Activated CD8-positive, alpha-beta T cell treated with anti-CD3 and anti-CD28 coated beads, Interleukin-2, amount 10 ng/mL, durations not matched to agents 7 days and 5 days (primary cell): ENCODE data around the gene ALDH1A1. TPM values are rescaled to one million over a fixed set of nuclear protein-coding genes. Genes with fewer than 3 reads are reported as not detected.

Source experiments
- ATAC-seq: fragments of 150-1000 bp; cut with Tn5 transposase; one replicate; pipeline ENCODE4 v1.10.0; 2021; ENCODE audit warnings: moderate library complexity
- CTCF ChIA-PET: fragments of 350-600 bp; sonication (Branson Sonifier 250); formaldehyde crosslinking; loops from one replicate; lab custom pipeline; 2021; ENCODE audit warnings: antibody characterized with exemption; lab: Charles Lee
- POLR2A ChIA-PET: fragments of 350-600 bp; sonication (Branson Sonifier 250); formaldehyde crosslinking; loops from one replicate; lab custom pipeline; 2021; ENCODE audit warnings: antibody characterized with exemption; lab: Charles Lee
- DNase-seq: peaks from one replicate; pipeline ENCODE4 v3.0.0-alpha.2; 2020
- H3K27ac Mint-ChIP-seq: one replicate; pipeline ENCODE4 v1.8.0; 2021; ENCODE audit warnings: mild to moderate bottlenecking, mixed read lengths
- H3K27me3 Mint-ChIP-seq: one replicate; pipeline ENCODE4 v1.8.0; 2021; ENCODE audit warnings: low read depth, mixed read lengths
- H3K36me3 Mint-ChIP-seq: one replicate; pipeline ENCODE4 v1.8.0; 2021; ENCODE audit warnings: low read depth, mixed read lengths
- H3K4me1 Mint-ChIP-seq: one replicate; pipeline ENCODE4 v1.8.0; 2021; ENCODE audit warnings: low read depth, mixed read lengths
- H3K4me3 Mint-ChIP-seq: one replicate; pipeline ENCODE4 v1.8.0; 2021; ENCODE audit warnings: mild to moderate bottlenecking, mixed read lengths
- H3K9me3 Mint-ChIP-seq: one replicate; pipeline ENCODE4 v1.8.0; 2022; ENCODE audit warnings: mixed read lengths; ENCODE audit not compliant: insufficient read depth
- total RNA-seq, 2 experiments: library from RNA; stranded (reverse); gene quantifications; one replicate each; pipeline ENCODE4 v1.2.3, GENCODE V29; 2021

Gene ALDH1A1
- total RNA-seq, 2 experiments from 2014 or later, result not detected

GRCh38 chr9:72984991-72985390 lies 32.1 kb upstream of the ALDH1A1 start:
- ATAC-seq (no peak), DNase-seq (no peak)
- Mint-ChIP-seq H3K27me3 (no peaks in the 10 kb centered on the region), H3K9me3 (no peaks in the 10 kb centered on the region), H3K27ac (no peak overlapping the region), H3K4me3 (no peak overlapping the region), H3K4me1 (no peaks in the 10 kb centered on the region), H3K36me3 (no peaks in the 10 kb centered on the region)
- ChIA-PET POLR2A (no interaction called here), CTCF (no interaction called here)

GRCh38 chr9:72984226-72984947 lies 31.5 kb upstream of the ALDH1A1 start:
- POLR2A ChIA-PET, result no interaction called here
- no peak overlapping the region for H3K4me3 Mint-ChIP-seq
- DNase-seq (no peak), ATAC-seq (no peak)
- no peaks in the 10 kb centered on the region for H3K4me1 Mint-ChIP-seq
- CTCF ChIA-PET, result no interaction called here
- no peaks in the 10 kb centered on the region for H3K36me3 Mint-ChIP-seq
- H3K27ac Mint-ChIP-seq, result no peak overlapping the region
- H3K9me3 Mint-ChIP-seq, result no peaks in the 10 kb centered on the region
- no peaks in the 10 kb centered on the region for H3K27me3 Mint-ChIP-seq

DNA sequence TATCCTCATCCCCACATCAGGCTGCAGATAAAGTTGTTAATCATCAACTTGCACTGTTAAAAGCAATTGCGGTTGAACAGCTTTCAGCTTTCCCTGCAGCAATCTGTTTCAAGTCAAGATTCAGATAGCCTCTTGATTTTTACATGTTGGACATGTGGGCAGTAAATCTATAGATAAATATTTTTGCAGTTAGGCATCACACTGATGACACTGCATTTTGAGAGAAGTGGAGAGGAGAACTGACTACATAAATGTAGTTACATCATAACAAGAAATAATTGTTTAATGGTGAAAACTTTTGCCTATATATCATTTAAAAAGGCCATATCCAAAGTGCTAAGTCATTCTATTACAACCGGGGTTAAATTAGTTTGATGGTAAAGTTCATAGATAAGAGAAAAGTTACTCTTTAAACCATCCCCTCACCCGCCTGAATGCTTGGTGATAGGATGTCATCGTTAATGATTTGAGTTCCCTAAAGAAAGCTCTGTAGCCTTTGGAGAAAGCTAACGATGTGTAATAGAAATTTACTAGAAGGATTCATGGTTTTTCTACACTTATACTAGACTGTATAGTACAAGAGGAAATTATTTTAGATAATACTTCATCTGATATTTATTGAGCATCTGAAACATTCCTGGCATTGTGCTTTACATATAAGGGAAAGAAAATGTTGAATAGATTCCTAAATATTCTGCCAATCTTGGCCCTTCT lies 30.8 kb upstream of the ALDH1A1 start:
- ChIA-PET CTCF (interaction anchor here (1.1 kb wide), 1 partner anchor 39 kb away, joined by 3 read pairs; no protein-coding TSS in a partner anchor), POLR2A (no interaction called here)
- Mint-ChIP-seq H3K4me1 (no peaks in the 10 kb centered on the region), H3K9me3 (no peaks in the 10 kb centered on the region), H3K27me3 (no peaks in the 10 kb centered on the region), H3K4me3 (no peak overlapping the region), H3K36me3 (no peaks in the 10 kb centered on the region), H3K27ac (no peak overlapping the region)
- DNase-seq (no peak), ATAC-seq (no peak)

- Mint-ChIP-seq H3K4me1 (no peaks in the 10 kb centered on the region), H3K27me3 (no peaks in the 10 kb centered on the region), H3K4me3 (no peak overlapping the region), H3K27ac (no peak overlapping the region), H3K36me3 (no peaks in the 10 kb centered on the region), H3K9me3 (no peaks in the 10 kb centered on the region)
- ChIA-PET POLR2A (no interaction called here), CTCF (interaction anchor here (1.1 kb wide), 1 partner anchor 40 kb away, joined by 3 read pairs; no protein-coding TSS in a partner anchor)
- ATAC-seq (no peak), DNase-seq (no peak)
Observed at GRCh38 chr9:72983056-72983455, 30.2 kb upstream of the ALDH1A1 start.

DNA sequence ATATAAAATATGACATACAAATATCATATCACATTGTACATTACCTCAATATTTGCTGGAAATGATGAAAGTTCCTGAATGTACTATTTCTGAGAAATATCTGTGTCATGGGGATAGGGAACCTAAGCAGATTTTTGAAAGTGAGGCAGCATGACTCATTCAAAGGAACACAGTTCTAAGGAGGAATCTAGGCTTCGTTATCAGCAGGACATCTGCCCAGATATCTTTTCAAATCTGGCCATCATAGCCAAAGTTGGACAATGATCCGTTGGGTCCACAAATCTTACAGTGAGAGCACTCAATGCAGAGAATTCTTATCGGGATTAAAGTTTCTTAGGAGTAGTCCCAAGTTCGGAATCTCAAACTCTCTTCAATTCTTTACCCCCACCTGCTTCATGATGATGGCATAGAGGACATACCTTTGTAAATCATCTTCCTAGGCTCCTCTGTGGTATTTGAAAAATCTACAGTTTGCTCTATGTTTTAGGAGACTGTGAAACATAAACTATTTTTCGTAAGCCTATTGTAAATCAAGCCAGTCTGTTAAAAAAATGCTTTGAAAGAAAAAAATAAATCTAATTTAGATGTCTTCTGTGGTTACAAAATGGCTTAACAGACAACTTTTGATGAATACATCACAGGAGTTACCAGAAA lies 29.4 kb upstream of the ALDH1A1 start:
- CTCF ChIA-PET, result no interaction called here
- ATAC-seq, result no peak
- no peak for DNase-seq
- no peaks in the 10 kb centered on the region for H3K9me3 Mint-ChIP-seq
- H3K4me3 Mint-ChIP-seq, result no peak overlapping the region
- POLR2A ChIA-PET, result no interaction called here
- H3K27ac Mint-ChIP-seq, result no peak overlapping the region
- H3K36me3 Mint-ChIP-seq, result no peaks in the 10 kb centered on the region
- no peaks in the 10 kb centered on the region for H3K4me1 Mint-ChIP-seq
- no peaks in the 10 kb centered on the region for H3K27me3 Mint-ChIP-seq

GRCh38 chr9:72981433-72981832 lies 28.6 kb upstream of the ALDH1A1 start:
- Mint-ChIP-seq H3K27ac (no peak overlapping the region), H3K9me3 (no peaks in the 10 kb centered on the region), H3K4me1 (no peaks in the 10 kb centered on the region), H3K36me3 (no peaks in the 10 kb centered on the region), H3K4me3 (no peak overlapping the region), H3K27me3 (no peaks in the 10 kb centered on the region)
- POLR2A ChIA-PET, result no interaction called here
- ATAC-seq, result no peak
- DNase-seq, result no peak
- CTCF ChIA-PET, result no interaction called here

DNA sequence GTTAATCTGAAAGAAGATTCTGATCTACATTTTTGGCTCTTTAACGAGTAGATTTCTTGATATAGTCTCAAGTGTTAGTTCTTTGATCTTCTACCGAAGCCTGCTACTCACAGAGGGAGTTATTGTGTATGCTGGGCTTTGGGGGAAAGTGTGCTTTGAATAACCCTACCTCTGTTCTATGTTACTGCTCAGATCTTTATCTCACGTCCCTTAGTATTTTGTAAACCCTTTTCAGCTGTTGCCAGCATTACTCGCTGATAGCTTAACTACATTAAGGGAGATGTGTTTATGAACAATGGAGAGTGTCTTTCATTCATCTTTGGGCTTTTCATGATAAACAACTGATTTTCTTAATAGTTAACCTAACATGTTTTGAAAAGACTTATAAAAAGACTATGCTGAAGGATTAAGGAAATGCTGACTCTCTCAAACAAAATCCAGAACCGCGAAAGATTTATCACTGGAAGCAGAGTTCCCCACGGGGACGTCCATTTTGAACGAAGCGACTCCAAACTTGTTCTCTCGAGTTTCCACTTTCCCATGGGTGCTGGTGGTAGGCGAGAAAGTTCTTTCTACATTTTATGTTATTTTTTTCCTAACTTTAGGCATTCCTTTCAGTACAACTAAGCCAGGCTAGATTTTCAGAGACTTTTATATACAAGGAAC lies 27.9 kb upstream of the ALDH1A1 start:
- H3K4me3 Mint-ChIP-seq, result no peak overlapping the region
- no peaks in the 10 kb centered on the region for H3K27me3 Mint-ChIP-seq
- ATAC-seq (no peak), DNase-seq (no peak)
- POLR2A ChIA-PET, result no interaction called here
- CTCF ChIA-PET, result no interaction called here
- H3K4me1 Mint-ChIP-seq, result no peaks in the 10 kb centered on the region
- H3K27ac Mint-ChIP-seq, result no peak overlapping the region
- H3K36me3 Mint-ChIP-seq, result no peaks in the 10 kb centered on the region
- no peaks in the 10 kb centered on the region for H3K9me3 Mint-ChIP-seq

DNA sequence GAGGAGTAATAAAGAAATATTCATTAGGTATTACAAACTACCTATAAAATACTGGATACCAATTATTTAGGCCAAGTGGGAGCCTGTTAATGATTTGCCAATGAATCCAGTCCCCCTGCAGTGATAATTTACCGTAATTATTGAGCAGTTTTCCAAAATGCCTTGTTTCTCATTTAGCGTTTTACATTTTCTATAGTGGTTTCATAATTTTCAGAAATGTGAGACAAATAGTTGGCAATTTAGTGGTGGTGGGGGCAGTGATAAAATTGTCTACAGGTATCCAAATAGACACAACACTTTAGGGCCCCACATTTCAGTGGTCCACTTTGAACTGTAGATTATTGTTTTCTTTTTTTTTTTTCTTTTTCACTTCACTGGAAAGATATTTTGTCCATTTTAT lies 27.3 kb upstream of the ALDH1A1 start:
- no peaks in the 10 kb centered on the region for H3K36me3 Mint-ChIP-seq
- no peak for DNase-seq

GRCh38 chr9:72979405-72980100 lies 26.7 kb upstream of the ALDH1A1 start:
- Mint-ChIP-seq H3K27me3 (no peaks in the 10 kb centered on the region), H3K9me3 (no peaks in the 10 kb centered on the region), H3K36me3 (no peaks in the 10 kb centered on the region), H3K27ac (no peak overlapping the region), H3K4me3 (no peak overlapping the region), H3K4me1 (no peaks in the 10 kb centered on the region)
- POLR2A ChIA-PET, result no interaction called here
- CTCF ChIA-PET, result no interaction called here
- no peak for DNase-seq
- no peak for ATAC-seq

More for the DNA sequence above, 27.3 kb upstream of the ALDH1A1 start:
- Mint-ChIP-seq H3K4me3 (no peak overlapping the region), H3K27ac (no peak overlapping the region), H3K4me1 (no peaks in the 10 kb centered on the region), H3K9me3 (no peaks in the 10 kb centered on the region), H3K27me3 (no peaks in the 10 kb centered on the region)
- ChIA-PET POLR2A (no interaction called here), CTCF (no interaction called here)
- ATAC-seq, result no peak

- no peaks in the 10 kb centered on the region for H3K27me3 Mint-ChIP-seq
- ChIA-PET POLR2A (no interaction called here), CTCF (no interaction called here)
- H3K4me3 Mint-ChIP-seq, result no peak overlapping the region
- no peaks in the 10 kb centered on the region for H3K36me3 Mint-ChIP-seq
- no peaks in the 10 kb centered on the region for H3K4me1 Mint-ChIP-seq
- ATAC-seq, result no peak
- no peak for DNase-seq
- no peaks in the 10 kb centered on the region for H3K9me3 Mint-ChIP-seq
- no peak overlapping the region for H3K27ac Mint-ChIP-seq
Observed at GRCh38 chr9:72978744-72979143, 25.9 kb upstream of the ALDH1A1 start.

GRCh38 chr9:72977670-72978069 lies 24.8 kb upstream of the ALDH1A1 start:
- Mint-ChIP-seq H3K27me3 (no peaks in the 10 kb centered on the region), H3K36me3 (no peaks in the 10 kb centered on the region), H3K9me3 (no peaks in the 10 kb centered on the region), H3K4me3 (no peak overlapping the region), H3K4me1 (no peaks in the 10 kb centered on the region), H3K27ac (no peak overlapping the region)
- ChIA-PET CTCF (no interaction called here), POLR2A (no interaction called here)
- ATAC-seq (no peak), DNase-seq (no peak)
